H9 (cell line): ENCODE data around the gene TEX28. TPM values are rescaled to one million over a fixed set of nuclear protein-coding genes. Genes with fewer than 3 reads are reported as not detected.

Experiments
- DNase-seq: peaks from one replicate; pipeline ENCODE4 v3.0.0-alpha.2; 2017
- H2AFZ ChIP-seq: one replicate; pipeline ENCODE4 v1.6.1; 2013; ENCODE audit warnings: mild to moderate bottlenecking, low read length, control low read depth, moderate library complexity
- H2AK5ac ChIP-seq: 2 replicates; pipeline ENCODE4 v1.6.1; 2013; ENCODE audit warnings: low read length, control low read depth, mixed read lengths; ENCODE audit not compliant: insufficient read length
- H2BK120ac ChIP-seq: one replicate; pipeline ENCODE4 v1.6.1; 2013; ENCODE audit warnings: low read depth, mild to moderate bottlenecking, low read length, control low read depth, inconsistent platforms; ENCODE audit not compliant: poor library complexity, severe bottlenecking
- H2BK12ac ChIP-seq: 2 replicates; pipeline ENCODE4 v1.6.1; 2013; ENCODE audit warnings: low read length, control low read depth, mixed read lengths, low read depth; ENCODE audit not compliant: insufficient read length
- H2BK15ac ChIP-seq: 2 replicates; pipeline ENCODE4 v1.6.1; 2013; ENCODE audit warnings: low read depth, low read length, control low read depth
- H2BK20ac ChIP-seq: one replicate; pipeline ENCODE4 v1.6.1; 2013; ENCODE audit warnings: low read depth, mild to moderate bottlenecking, low read length, control low read depth, inconsistent platforms; ENCODE audit not compliant: poor library complexity, severe bottlenecking
- H2BK5ac ChIP-seq: 2 replicates; pipeline ENCODE4 v1.6.1; 2013; ENCODE audit warnings: low read length, control low read depth, mixed read lengths; ENCODE audit not compliant: insufficient read length
- H3K14ac ChIP-seq: 2 replicates; pipeline ENCODE4 v1.6.1; 2013; ENCODE audit warnings: low read length, control low read depth; ENCODE audit not compliant: insufficient read depth
- H3K18ac ChIP-seq: 2 replicates; pipeline ENCODE4 v1.6.1; 2013; ENCODE audit warnings: low read depth, mild to moderate bottlenecking, mixed read lengths, low read length, control low read depth; ENCODE audit not compliant: insufficient read length
- H3K23ac ChIP-seq: 2 replicates; pipeline ENCODE4 v1.6.1; 2013; ENCODE audit warnings: low read length, control low read depth, mixed read lengths, low read depth; ENCODE audit not compliant: insufficient read length
- H3K23me2 ChIP-seq: 2 replicates; pipeline ENCODE4 v1.6.1; 2013; ENCODE audit warnings: low read depth, mild to moderate bottlenecking, mixed read lengths, low read length, control low read depth; ENCODE audit not compliant: insufficient read length, poor library complexity, severe bottlenecking
- H3K27ac ChIP-seq: 2 replicates; pipeline ENCODE4 v1.5.1; 2013; ENCODE audit warnings: low read length, control low read depth, mixed read lengths, low read depth; ENCODE audit not compliant: insufficient read length
- H3K27me3 ChIP-seq: 2 replicates; pipeline ENCODE4 v1.6.1; 2013; ENCODE audit warnings: low read length, control low read depth, inconsistent platforms; ENCODE audit not compliant: insufficient read depth
- H3K4ac ChIP-seq: 2 replicates; pipeline ENCODE4 v1.6.1; 2013; ENCODE audit warnings: low read depth, mild to moderate bottlenecking, control low read depth, inconsistent platforms, low read length, moderate library complexity
- H3K4me1 ChIP-seq: 2 replicates; pipeline ENCODE4 v1.6.1; 2013; ENCODE audit warnings: low read length, control low read depth, inconsistent platforms; ENCODE audit not compliant: insufficient read depth
- H3K4me2 ChIP-seq: 2 replicates; pipeline ENCODE4 v1.6.1; 2013; ENCODE audit warnings: low read length, control low read depth, mixed read lengths; ENCODE audit not compliant: insufficient read length, insufficient read depth
- H3K56ac ChIP-seq: 2 replicates; pipeline ENCODE4 v1.6.1; 2013; ENCODE audit warnings: low read depth, mild to moderate bottlenecking, mixed read lengths, low read length, control low read depth; ENCODE audit not compliant: insufficient read length
- H3K79me1 ChIP-seq: 2 replicates; pipeline ENCODE4 v1.6.1; 2013; ENCODE audit warnings: low read depth, mild to moderate bottlenecking, moderate library complexity, low read length, control low read depth, inconsistent platforms; ENCODE audit not compliant: insufficient read depth, poor library complexity, severe bottlenecking
- H3K79me2 ChIP-seq: 2 replicates; pipeline ENCODE4 v1.6.1; 2013; ENCODE audit warnings: low read length, control low read depth, inconsistent platforms; ENCODE audit not compliant: insufficient read depth
- H3K9ac ChIP-seq: 2 replicates; pipeline ENCODE4 v1.6.1; 2013; ENCODE audit warnings: low read length, control low read depth, mixed read lengths; ENCODE audit not compliant: insufficient read length; ENCODE audit errors: extremely low read depth
- H3K9me3 ChIP-seq: one replicate; pipeline ENCODE4 v1.6.1; 2013; ENCODE audit warnings: low read depth, low read length, inconsistent platforms; ENCODE audit not compliant: control insufficient read depth
- H3T11ph ChIP-seq: one replicate; pipeline ENCODE4 v1.6.1; 2013; ENCODE audit warnings: mild to moderate bottlenecking, low read length, control low read depth, inconsistent platforms
- H4K20me1 ChIP-seq: one replicate; pipeline ENCODE4 v1.6.1; 2013; ENCODE audit not compliant: control insufficient read depth, insufficient read length, insufficient read depth
- H4K5ac ChIP-seq: 2 replicates; pipeline ENCODE4 v1.6.1; 2013; ENCODE audit warnings: low read depth, mild to moderate bottlenecking, mixed read lengths, low read length, control low read depth; ENCODE audit not compliant: insufficient read length
- H4K8ac ChIP-seq: replicated peaks from 2 replicates; pipeline ENCODE4 v1.6.1; 2013; ENCODE audit warnings: low read length, control low read depth, mixed read lengths, low read depth; ENCODE audit not compliant: insufficient read length
- H4K91ac ChIP-seq: 2 replicates; pipeline ENCODE4 v1.6.1; 2013; ENCODE audit warnings: low read depth, mild to moderate bottlenecking, moderate library complexity, mixed read lengths, low read length, control low read depth; ENCODE audit not compliant: insufficient read length
- H3K27ac Mint-ChIP-seq, 3 experiments: 2 replicates in 2 of 3; 3 replicates in 1 of 3; pipeline ENCODE4 v1.8.0; 2020 to 2021; ENCODE audit warnings: mixed read lengths in 3 of 3, mild to moderate bottlenecking in 1 of 3, moderate library complexity in 1 of 3
- H3K27me3 Mint-ChIP-seq: 2 replicates; pipeline ENCODE4 v1.8.0; 2021; ENCODE audit warnings: low read depth, mild to moderate bottlenecking, moderate library complexity, mixed read lengths
- H3K36me3 Mint-ChIP-seq, 3 experiments: 2 replicates in 2 of 3; 3 replicates in 1 of 3; pipeline ENCODE4 v1.8.0; 2020 to 2021; ENCODE audit warnings: low read depth in 3 of 3, mixed read lengths in 3 of 3; ENCODE audit not compliant: insufficient read depth in 1 of 3
- H3K4me1 Mint-ChIP-seq, 2 experiments: 2 replicates each; pipeline ENCODE4 v1.8.0; 2020; ENCODE audit warnings: mixed read lengths in 2 of 2
- H3K4me3 Mint-ChIP-seq, 2 experiments: 2 replicates in 1 of 2; 3 replicates in 1 of 2; pipeline ENCODE4 v1.8.0; 2020 to 2021; ENCODE audit warnings: mild to moderate bottlenecking in 2 of 2, mixed read lengths in 2 of 2, moderate library complexity in 1 of 2
- H3K9me3 Mint-ChIP-seq, 2 experiments: 2 replicates in 1 of 2; 3 replicates in 1 of 2; pipeline ENCODE4 v1.8.0; 2020; ENCODE audit warnings: mild to moderate bottlenecking in 2 of 2, mixed read lengths in 2 of 2, moderate library complexity in 1 of 2
- CTCF ChIP-seq: fragments of 200-600 bp; sonication (generic); conservative IDR thresholded peaks from 3 replicates; pipeline ENCODE4 v1.8.0; 2021; ENCODE audit warnings: antibody characterized with exemption, mild to moderate bottlenecking
- WGBS: extraction: QIAGEN DNeasy Blood & Tissue Kit; methylation state at CpG from one replicate; pipeline ENCODE4 v1.1.7; 2013; ENCODE audit warnings: missing lambda C conversion rate, low lambda C conversion rate, mixed read lengths; ENCODE audit not compliant: insufficient read length; ENCODE audit errors: extremely low coverage; 5-methylcytosine and 5-hydroxymethylcytosine counted together
- total RNA-seq: library from RNA; stranded (reverse); gene quantifications from 2 replicates; pipeline ENCODE4 v1.2.1, GENCODE V29; 2021

Gene TEX28
- total RNA-seq, 1 experiment from 2014 or later: not detected

DNA sequence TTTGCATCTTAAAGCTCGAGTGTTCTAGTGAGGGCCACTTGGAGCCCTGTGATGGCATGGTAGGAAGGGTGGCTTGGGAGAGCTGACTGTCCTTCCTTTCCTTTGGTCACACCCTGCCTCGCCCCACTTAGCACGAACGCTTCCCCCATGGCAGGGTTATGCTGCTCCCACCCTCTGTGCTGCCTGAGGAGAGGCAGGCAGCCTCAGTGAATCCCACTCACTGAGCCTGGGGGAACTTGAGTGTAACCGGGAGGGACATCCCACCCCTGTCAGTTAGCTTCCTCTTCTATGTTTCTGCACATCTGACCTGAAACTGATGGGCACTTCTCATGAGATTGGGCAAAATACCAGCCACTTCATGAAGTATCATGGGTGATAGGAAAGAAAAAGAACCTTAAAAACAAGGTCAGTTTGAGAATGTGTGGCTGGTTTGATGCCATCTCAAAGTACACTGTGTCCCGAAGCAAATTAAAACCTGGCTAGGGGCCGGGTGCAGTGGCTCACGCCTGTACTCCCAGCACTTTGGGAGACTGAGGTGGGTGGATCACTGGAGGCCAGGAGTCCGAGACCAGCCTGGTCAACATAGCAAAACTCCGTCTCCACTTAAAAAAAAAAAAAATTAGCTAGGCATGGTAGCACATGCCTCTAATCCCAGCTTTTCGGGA is 10.7 kb upstream of the TEX28 start:
- Histone ChIP-seq H2AK5ac (no peak overlapping the region), H3K23me2 (no peaks in the 10 kb centered on the region), H2AFZ (no peak overlapping the region), H2BK15ac (no peak overlapping the region), H3K4ac (no peak overlapping the region), H4K91ac (no peak overlapping the region), H2BK12ac (no peak overlapping the region), H3K9ac (no peak overlapping the region), H2BK20ac (no peak overlapping the region), H3K79me1 (no peaks in the 10 kb centered on the region), H2BK120ac (no peak overlapping the region), H3K27ac (no peak overlapping the region), H3T11ph (no peak overlapping the region), H3K4me1 (no peaks in the 10 kb centered on the region), H4K5ac (no peak overlapping the region), H3K14ac (no peak overlapping the region), H4K8ac (no peak overlapping the region), H2BK5ac (no peak overlapping the region), H3K4me2 (no peak overlapping the region), H3K27me3 (no peaks in the 10 kb centered on the region), H3K18ac (no peak overlapping the region), H3K23ac (no peak overlapping the region), H3K9me3 (peaks cover 44% of the 10 kb centered on the region), H3K79me2 (no peaks in the 10 kb centered on the region), H3K56ac (no peak overlapping the region), H4K20me1 (no peaks in the 10 kb centered on the region)
- H3K36me3 Mint-ChIP-seq: peaks cover 0 to 4% (median 0%) of the 10 kb centered on the region in 3 experiments; a peak in 3 of 7 replicates
- peaks cover 2 to 16% of the 10 kb centered on the region in 2 experiments for H3K4me1 Mint-ChIP-seq
- H3K27me3 Mint-ChIP-seq: peaks cover 16% of the 10 kb centered on the region
- H3K4me3 Mint-ChIP-seq: no peak overlapping the region
- no peak for TF ChIP-seq CTCF
- no CpG with 5 or more reads among the region's 11 CpGs for WGBS
- DNase-seq: no peak
- H3K9me3 Mint-ChIP-seq: peaks cover 71 to 76% of the 10 kb centered on the region in 2 experiments
- H3K27ac Mint-ChIP-seq: no peak overlapping the region
